ENCODE results near the gene SGSH.
"Not testable (repeated sequence)": the region's sequence is repeated elsewhere in the genome, so short reads cannot be mapped to it uniquely, and the experiment has no call there.

Gene SGSH

GRCh38 chr17:80220054-80220735 lies at the start of gene SGSH, which contains the start of gene SLC26A11:
SGSH (minus strand) TSS chr17:80220333; CDS start chr17:80220313, 20 bp downstream.
SLC26A11 (plus strand) TSS chr17:80220427; CDS start chr17:80221561, 1,134 bp downstream.
- DNase-seq: peak; percentile 38 to 42

DNA sequence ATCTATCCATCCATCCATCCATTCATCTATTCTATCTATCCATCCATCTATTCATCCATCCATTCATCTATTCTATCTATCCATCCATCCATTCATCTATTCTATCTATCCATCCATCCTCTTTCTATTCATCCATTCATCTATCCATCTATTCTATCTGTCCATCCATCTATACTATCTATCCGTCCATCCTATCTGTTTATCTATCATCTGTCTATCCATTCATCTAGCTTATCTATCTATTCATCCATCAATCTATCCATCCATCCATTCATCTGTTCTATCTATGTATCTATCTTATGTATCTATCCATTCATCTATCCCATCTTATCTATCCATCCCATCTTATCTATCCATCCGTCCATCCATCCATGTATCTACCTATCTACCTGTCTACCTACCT lies 49.3 kb upstream of the SGSH start:
- DNase-seq: no peak

GRCh38 chr17:80268427-80268826 lies 48.3 kb upstream of the SGSH start:
- DNase-seq: no peak

- DNase-seq: no peak
Observed at GRCh38 chr17:80267391-80267790, 47.3 kb upstream of the SGSH start.

- DNase-seq: peak; percentile 50 to 56
Observed at GRCh38 chr17:80265205-80266068, 45.3 kb upstream of the SGSH start.

GRCh38 chr17:80264205-80265075 lies 44.3 kb upstream of the SGSH start:
- peak; percentile 45 to 48 for DNase-seq

GRCh38 chr17:80263253-80264204 lies 43.4 kb upstream of the SGSH start:
- DNase-seq: peak; percentile 82 to 84

DNA sequence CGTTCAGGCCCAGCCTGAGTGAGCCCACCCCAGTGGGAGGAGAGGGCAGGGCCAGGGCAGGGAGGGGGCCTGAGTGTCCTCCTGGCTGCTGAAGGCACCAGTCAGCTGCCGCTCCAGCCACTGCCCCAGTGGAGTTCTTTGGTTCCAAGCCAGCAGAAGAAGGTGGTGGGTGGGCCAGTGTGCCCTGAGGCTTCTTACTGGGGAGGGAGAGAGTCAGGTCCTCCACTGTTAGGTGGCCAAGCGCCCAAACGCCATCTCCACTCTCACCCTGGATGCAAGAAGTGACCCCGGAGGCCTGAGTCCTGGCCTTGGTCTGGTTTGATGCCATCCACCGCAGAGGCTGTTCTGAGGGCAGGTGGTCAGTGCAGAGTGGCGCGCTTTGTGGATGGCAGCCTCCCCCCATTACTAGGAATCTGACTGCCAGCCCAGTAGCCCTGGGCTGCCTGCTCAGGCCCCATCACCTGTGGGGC lies 42.7 kb upstream of the SGSH start:
- no peak for DNase-seq

- DNase-seq: no peak
Observed at GRCh38 chr17:80262291-80262690, 42.2 kb upstream of the SGSH start.

- DNase-seq: no peak
Observed at GRCh38 chr17:80261895-80262279, 41.8 kb upstream of the SGSH start.

- peak; percentile 45 to 55 for DNase-seq
Observed at GRCh38 chr17:80261159-80261894, 41.2 kb upstream of the SGSH start.

DNA sequence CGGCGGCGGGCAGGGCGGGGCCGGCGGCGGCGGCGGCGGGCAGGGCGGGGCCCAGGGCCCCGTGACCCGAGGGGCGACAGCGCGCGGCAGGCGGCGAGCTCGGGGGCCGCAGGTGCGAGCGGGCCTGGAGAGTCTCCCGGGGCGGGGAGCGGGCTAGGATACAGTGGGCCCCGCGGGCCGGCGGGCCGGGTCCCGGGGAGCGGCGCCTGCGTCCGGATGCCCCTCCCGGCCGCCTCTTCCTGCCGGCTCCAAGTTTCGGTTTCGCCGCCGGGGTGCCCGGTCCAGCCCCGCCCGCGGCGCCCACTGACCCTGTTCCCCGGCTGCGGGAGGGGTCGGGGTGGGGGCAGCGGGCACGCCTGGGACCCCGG lies 40.6 kb upstream of the SGSH start, which contains the start of gene RNF213:
TSS of gene RNF213 (plus strand) at position 62 of the 368 bp plus-strand sequence. CDS start 2,830 bp downstream, outside the sequence.
- peak; percentile 23 to 33 for DNase-seq

- DNase-seq: peak; percentile 64 to 74
Observed at GRCh38 chr17:80260069-80260535, 40.0 kb upstream of the SGSH start.

- no peak for DNase-seq
Observed at GRCh38 chr17:80259457-80260068, 39.4 kb upstream of the SGSH start.

GRCh38 chr17:80258296-80258695 lies 38.2 kb upstream of the SGSH start:
- not testable (repeated sequence) for DNase-seq

DNA sequence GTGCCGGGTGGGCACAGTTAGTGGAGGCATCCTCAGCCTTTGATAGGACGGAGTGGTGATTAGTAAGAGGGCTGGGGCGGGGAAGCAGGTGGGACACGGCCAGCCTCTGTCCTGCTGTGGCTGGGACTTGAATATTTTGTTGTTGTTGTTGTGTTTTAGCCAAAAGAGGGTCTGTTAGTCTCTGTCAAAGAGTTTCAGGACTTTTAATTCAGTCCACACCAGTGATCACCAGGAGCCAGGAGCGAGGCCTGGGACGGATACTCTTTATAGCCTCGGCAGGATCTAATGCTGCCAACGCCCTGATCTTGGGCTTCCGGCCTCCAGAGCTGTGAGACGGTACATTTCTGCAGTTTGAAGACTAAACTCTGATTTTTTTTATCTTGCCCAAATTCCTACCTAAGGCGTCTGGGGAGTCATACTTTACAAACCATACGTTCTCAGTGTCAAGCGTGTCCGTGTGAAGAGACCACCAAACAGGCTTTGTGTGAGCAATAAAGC lies 37.6 kb upstream of the SGSH start:
- DNase-seq: no peak

- no peak for DNase-seq
Observed at GRCh38 chr17:80256034-80256350, 35.9 kb upstream of the SGSH start.

GRCh38 chr17:80254396-80255251 lies 34.5 kb upstream of the SGSH start:
- peak; percentile 57 to 61 for DNase-seq

Measured in activated CD4-positive, alpha-beta T cell treated with anti-CD3 and anti-CD28 coated beads, Interleukin-2, amount 50 U/mL, for 4 hours (primary cell).